Measurements from ENCODE around the gene PDLIM3.

DNA sequence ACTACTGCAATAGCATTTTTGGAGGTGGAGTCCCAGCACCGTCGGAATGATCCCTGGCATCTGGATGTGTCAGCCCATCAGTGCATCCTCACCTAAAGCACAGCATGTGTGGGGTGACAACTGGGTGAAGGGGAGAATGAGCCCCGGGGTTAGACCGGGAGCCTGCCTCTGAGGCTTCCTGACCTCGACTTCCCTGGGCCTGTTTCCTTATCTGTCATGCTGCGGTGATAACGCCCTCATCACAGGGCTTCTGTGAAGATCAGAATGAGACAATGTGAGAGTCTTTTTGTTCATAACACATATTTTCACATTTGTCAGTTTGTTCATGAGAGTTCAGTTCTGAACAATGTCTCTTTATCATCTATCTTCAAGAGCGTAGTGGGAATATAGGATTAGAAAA is 31.1 kb upstream of the PDLIM3 start:
- TF ChIP-seq, protein P1, sequence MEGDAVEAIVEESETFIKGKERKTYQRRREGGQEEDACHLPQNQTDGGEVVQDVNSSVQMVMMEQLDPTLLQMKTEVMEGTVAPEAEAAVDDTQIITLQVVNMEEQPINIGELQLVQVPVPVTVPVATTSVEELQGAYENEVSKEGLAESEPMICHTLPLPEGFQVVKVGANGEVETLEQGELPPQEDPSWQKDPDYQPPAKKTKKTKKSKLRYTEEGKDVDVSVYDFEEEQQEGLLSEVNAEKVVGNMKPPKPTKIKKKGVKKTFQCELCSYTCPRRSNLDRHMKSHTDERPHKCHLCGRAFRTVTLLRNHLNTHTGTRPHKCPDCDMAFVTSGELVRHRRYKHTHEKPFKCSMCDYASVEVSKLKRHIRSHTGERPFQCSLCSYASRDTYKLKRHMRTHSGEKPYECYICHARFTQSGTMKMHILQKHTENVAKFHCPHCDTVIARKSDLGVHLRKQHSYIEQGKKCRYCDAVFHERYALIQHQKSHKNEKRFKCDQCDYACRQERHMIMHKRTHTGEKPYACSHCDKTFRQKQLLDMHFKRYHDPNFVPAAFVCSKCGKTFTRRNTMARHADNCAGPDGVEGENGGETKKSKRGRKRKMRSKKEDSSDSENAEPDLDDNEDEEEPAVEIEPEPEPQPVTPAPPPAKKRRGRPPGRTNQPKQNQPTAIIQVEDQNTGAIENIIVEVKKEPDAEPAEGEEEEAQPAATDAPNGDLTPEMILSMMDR (conservative IDR thresholded peaks at IDR 0.05; ENCODE audit: low read depth, low read length) = no peak
- TF ChIP-seq EZH2phosphoT487 (IDR thresholded peaks at IDR 0.05; ENCODE audit: borderline replicate concordance, low read length) (no peak), EZH2 (IDR thresholded peaks at IDR 0.05; ENCODE audit: low read length, unreplicated experiment) (no peak)

Data from PC-3 (cell line).